ENCODE data around the gene UBE2Q1. TPM values are rescaled to one million over a fixed set of nuclear protein-coding genes. Genes with fewer than 3 reads are reported as not detected.

Gene UBE2Q1
- total RNA-seq, 1 experiment from 2014 or later = 70.9 TPM

- no peaks in the 10 kb centered on the region for H3K9me3 ChIP-seq (ENCODE audit: control insufficient read depth in 1 of 2, insufficient read depth in 1 of 2, low read depth in 1 of 2, low read length in 2 of 2)
- no TSS peak for BruUV-seq (replicated peaks)
- no peak overlapping the region for H2AFZ ChIP-seq (ENCODE audit: low read depth, low read length, poor library complexity, severe bottlenecking)
- DNase-seq (ENCODE audit: low read depth, low spot score) (no peak), ATAC-seq (no peak)
- no peak overlapping the region for H3K4me2 ChIP-seq (ENCODE audit: low read length)
- H3K4me3 ChIP-seq (replicated peaks in 1 of 2; ENCODE audit: low read depth in 1 of 2, low read length in 2 of 2) = no peak overlapping the region
- no peaks in the 10 kb centered on the region for H4K20me1 ChIP-seq (ENCODE audit: insufficient read depth)
- H3K79me2 ChIP-seq (ENCODE audit: insufficient read depth, low read length) = peaks cover 5% of the 10 kb centered on the region; the same call in 1 of the 2 replicates
- H3K36me3 ChIP-seq (ENCODE audit: control insufficient read depth in 1 of 2, insufficient read depth in 2 of 2, low read length in 2 of 2) = peaks cover 60 to 67% of the 10 kb centered on the region in 2 experiments
- intact Hi-C loops (cut with micrococcal nuclease) = no loop called here
- POLR2A ChIA-PET = no interaction called here
- CTCF ChIA-PET = no interaction called here
- no peaks in the 10 kb centered on the region for H3K9me2 ChIP-seq (ENCODE audit: insufficient read depth)
- no peak for TF ChIP-seq ELF1 (IDR thresholded peaks at IDR 0.05; ENCODE audit: borderline replicate concordance, low read depth)
- no peak for TF ChIP-seq EZH2phosphoT487 (IDR thresholded peaks at IDR 0.05; ENCODE audit: borderline replicate concordance)
- no peak for TF ChIP-seq EZH2 (IDR thresholded peaks at IDR 0.05)
- no peak for TF ChIP-seq REST (IDR thresholded peaks at IDR 0.05; ENCODE audit: low read depth)
- no peak for TF ChIP-seq FOSL1 (IDR thresholded peaks at IDR 0.05; ENCODE audit: low read depth)
- TF ChIP-seq CTCF (IDR thresholded peaks at IDR 0.05 in 2 of 3, conservative IDR thresholded peaks at IDR 0.05 in 1 of 3; ENCODE audit: borderline replicate concordance in 1 of 3, insufficient read depth in 1 of 3, low read depth in 2 of 3, low read length in 2 of 3) = no peak
- TF ChIP-seq JUND (IDR thresholded peaks at IDR 0.05) = no peak
- H3K27me3 ChIP-seq (ENCODE audit: insufficient read depth, low read length) = no peaks in the 10 kb centered on the region
- H3K27ac ChIP-seq (ENCODE audit: low read depth, low read length) = no peak overlapping the region
- RAD21 ChIA-PET (ENCODE audit: low non-redundant PET in 1 of 2, low total read pairs in 2 of 2, uncharacterized antibody in 2 of 2, unreplicated experiment in 2 of 2) = no interaction called here
- H3K4me1 ChIP-seq (ENCODE audit: control insufficient read depth in 1 of 2, insufficient read depth in 2 of 2, low read length in 2 of 2) = peaks cover 0 to 3% of the 10 kb centered on the region in 2 experiments; a peak in 1 of 4 replicates
- no peak overlapping the region for H3K9ac ChIP-seq (ENCODE audit: low read length)
These were observed 7.8 kb downstream of the UBE2Q1 start for GRCh38 chr1:154550657-154551056.
